OCI-LY1 (cell line): ENCODE data around the gene TRIP12.
A peak's percentile ranks its signal among the peaks of the same experiment; 100 is the strongest.

Source experiments
- H2AFZ ChIP-seq: fragments of 200-600 bp; sonication (generic), shearing (Covaris generic); 2 replicates; pipeline ENCODE4 v1.6.0; 2014; ENCODE audit warnings: antibody characterized with exemption, mild to moderate bottlenecking, low read length
- H3F3A ChIP-seq: fragments of 200-600 bp; sonication (generic), shearing (Covaris generic); 2 replicates; pipeline ENCODE4 v1.6.0; 2014; ENCODE audit warnings: mild to moderate bottlenecking, antibody characterized with exemption, low read length, moderate library complexity; ENCODE audit not compliant: insufficient read depth
- H3K27ac ChIP-seq: fragments of 200-600 bp; sonication (generic); 2 replicates; pipeline ENCODE4 v1.5.1; 2014; ENCODE audit warnings: low read length, mixed run types, mild to moderate bottlenecking, low read depth; ENCODE audit not compliant: poor library complexity, severe bottlenecking
- H3K27me3 ChIP-seq: fragments of 200-600 bp; sonication (generic); 2 replicates; pipeline ENCODE4 v1.6.0; 2014; ENCODE audit warnings: antibody characterized with exemption, mild to moderate bottlenecking, low read length, moderate library complexity; ENCODE audit not compliant: insufficient read depth
- H3K36me3 ChIP-seq: fragments of 200-600 bp; sonication (generic); 2 replicates; pipeline ENCODE4 v1.6.1; 2014; ENCODE audit warnings: mild to moderate bottlenecking, antibody characterized with exemption, low read length, moderate library complexity, mixed read lengths; ENCODE audit not compliant: insufficient read depth
- H3K4me1 ChIP-seq: fragments of 200-600 bp; sonication (generic); 2 replicates; pipeline ENCODE4 v1.5.1; 2014; ENCODE audit warnings: mild to moderate bottlenecking, low read length, moderate library complexity; ENCODE audit not compliant: insufficient read depth, severe bottlenecking
- H3K4me2 ChIP-seq: fragments of 200-600 bp; sonication (generic), shearing (Covaris generic); 2 replicates; pipeline ENCODE4 v1.6.1; 2014; ENCODE audit warnings: low read length
- H3K4me3 ChIP-seq: fragments of 200-600 bp; sonication (generic); 2 replicates; pipeline ENCODE4 v1.5.1; 2014; ENCODE audit warnings: low read length, low read depth, mild to moderate bottlenecking, mixed read lengths; ENCODE audit not compliant: poor library complexity, severe bottlenecking
- H3K79me2 ChIP-seq: fragments of 200-600 bp; shearing (Covaris generic); 2 replicates; pipeline ENCODE4 v1.6.1; 2016; ENCODE audit warnings: mixed run types, low read length, mixed read lengths; ENCODE audit not compliant: insufficient read depth
- H3K9ac ChIP-seq: fragments of 200-600 bp; sonication (generic), shearing (Covaris generic); 2 replicates; pipeline ENCODE4 v1.6.1; 2014; ENCODE audit warnings: mild to moderate bottlenecking, low read length, mixed read lengths
- H3K9me2 ChIP-seq: fragments of 200-600 bp; sonication (generic), shearing (Covaris generic); 2 replicates; pipeline ENCODE4 v1.6.1; 2014; ENCODE audit warnings: low read depth, mild to moderate bottlenecking, low read length, mixed read lengths
- H3K9me3 ChIP-seq: fragments of 200-600 bp; shearing (Covaris generic); 2 replicates; pipeline ENCODE4 v1.6.1; 2014; ENCODE audit warnings: low read length, mixed read lengths
- H4K20me1 ChIP-seq: fragments of 200-600 bp; sonication (generic), shearing (Covaris generic); 2 replicates; pipeline ENCODE4 v1.6.0; 2016; ENCODE audit warnings: mild to moderate bottlenecking, low read length; ENCODE audit not compliant: insufficient read depth
- EZH2 ChIP-seq: fragments of 200-600 bp; sonication (generic), shearing (Covaris generic); IDR thresholded peaks from 2 replicates; pipeline ENCODE4 v1.8.0; 2017; ENCODE audit warnings: borderline replicate concordance, mixed run types, mild to moderate bottlenecking, antibody characterized with exemption, low read length, moderate library complexity, mixed read lengths
- TF ChIP-seq, protein P1 (sequence below): fragments of 200-600 bp; sonication (generic), shearing (Covaris generic); IDR thresholded peaks from 2 replicates; pipeline ENCODE4 v1.5.1; 2017; ENCODE audit warnings: mild to moderate bottlenecking, antibody characterized with exemption, low read length, moderate library complexity, mixed read lengths

The TRIP12 gene

DNA sequence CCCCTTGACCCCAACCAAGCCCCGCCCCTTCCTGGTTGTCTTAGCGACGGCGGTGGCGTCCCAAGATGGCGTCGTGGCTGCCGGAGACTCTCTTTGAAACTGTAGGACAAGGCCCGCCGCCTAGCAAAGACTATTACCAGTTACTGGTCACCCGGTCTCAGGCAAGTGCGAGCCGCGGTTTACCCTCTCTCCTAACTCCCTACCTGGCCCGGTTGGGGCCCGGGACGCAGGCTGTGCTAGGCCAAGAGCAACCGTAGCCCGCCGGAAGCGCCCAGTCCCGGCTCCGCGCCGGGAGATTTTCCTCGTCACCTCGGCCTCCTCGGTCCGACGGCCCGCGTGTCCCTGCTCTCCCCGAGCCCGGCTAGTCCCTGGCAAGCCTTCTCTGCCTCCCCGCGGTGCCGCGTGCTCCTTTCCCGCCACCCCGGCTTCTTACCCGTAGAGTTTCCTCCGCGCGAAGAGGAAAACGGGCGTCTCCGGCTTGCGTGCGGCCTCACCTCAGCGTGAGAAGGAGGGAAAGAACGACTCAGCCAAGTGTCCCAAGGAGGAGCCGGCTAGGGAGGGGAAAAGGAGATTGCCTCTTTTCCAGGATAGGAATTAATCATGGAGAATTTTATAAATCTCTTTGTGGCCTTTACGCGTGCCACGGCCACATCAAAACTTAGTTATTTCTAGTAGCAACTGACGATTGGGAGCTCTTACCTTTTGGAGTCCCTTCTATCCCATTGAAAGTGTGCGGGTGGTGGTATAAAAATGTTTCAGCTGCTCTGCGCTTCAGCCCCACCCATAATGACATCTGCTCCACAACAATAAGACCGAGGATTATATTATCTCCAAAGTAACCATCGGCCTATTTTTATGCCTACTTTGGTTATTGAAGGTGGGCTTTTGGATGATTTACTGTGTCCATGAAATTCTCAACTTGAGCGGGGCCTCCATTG lies 909 bp upstream of the TRIP12 start, which contains the start of gene FBXO36:
FBXO36 (plus strand) TSS at position 55 of the 938 bp plus-strand sequence; CDS start at position 66, 11 bp downstream.
- Histone ChIP-seq H3K4me2 (peak within 1 kb of the TSS; percentile 100), H3K4me1 (peaks cover 22% of the 10 kb centered on the region), H3K27ac (peak within 1 kb of the TSS; percentile 83), H3K27me3 (no peaks in the 10 kb centered on the region), H2AFZ (peak within 1 kb of the TSS; percentile 36; the same call in 1 of the 2 replicates), H3K79me2 (peaks cover 38% of the 10 kb centered on the region), H4K20me1 (no peaks in the 10 kb centered on the region), H3K9me3 (no peaks in the 10 kb centered on the region), H3F3A (no peaks in the 10 kb centered on the region), H3K4me3 (peak within 1 kb of the TSS; percentile 100), H3K9me2 (no peaks in the 10 kb centered on the region), H3K36me3 (peaks cover 7% of the 10 kb centered on the region), H3K9ac (peak within 1 kb of the TSS; percentile 74)
- TF ChIP-seq EZH2 = no peak
- TF ChIP-seq, protein P1, sequence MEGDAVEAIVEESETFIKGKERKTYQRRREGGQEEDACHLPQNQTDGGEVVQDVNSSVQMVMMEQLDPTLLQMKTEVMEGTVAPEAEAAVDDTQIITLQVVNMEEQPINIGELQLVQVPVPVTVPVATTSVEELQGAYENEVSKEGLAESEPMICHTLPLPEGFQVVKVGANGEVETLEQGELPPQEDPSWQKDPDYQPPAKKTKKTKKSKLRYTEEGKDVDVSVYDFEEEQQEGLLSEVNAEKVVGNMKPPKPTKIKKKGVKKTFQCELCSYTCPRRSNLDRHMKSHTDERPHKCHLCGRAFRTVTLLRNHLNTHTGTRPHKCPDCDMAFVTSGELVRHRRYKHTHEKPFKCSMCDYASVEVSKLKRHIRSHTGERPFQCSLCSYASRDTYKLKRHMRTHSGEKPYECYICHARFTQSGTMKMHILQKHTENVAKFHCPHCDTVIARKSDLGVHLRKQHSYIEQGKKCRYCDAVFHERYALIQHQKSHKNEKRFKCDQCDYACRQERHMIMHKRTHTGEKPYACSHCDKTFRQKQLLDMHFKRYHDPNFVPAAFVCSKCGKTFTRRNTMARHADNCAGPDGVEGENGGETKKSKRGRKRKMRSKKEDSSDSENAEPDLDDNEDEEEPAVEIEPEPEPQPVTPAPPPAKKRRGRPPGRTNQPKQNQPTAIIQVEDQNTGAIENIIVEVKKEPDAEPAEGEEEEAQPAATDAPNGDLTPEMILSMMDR = no peak

DNA sequence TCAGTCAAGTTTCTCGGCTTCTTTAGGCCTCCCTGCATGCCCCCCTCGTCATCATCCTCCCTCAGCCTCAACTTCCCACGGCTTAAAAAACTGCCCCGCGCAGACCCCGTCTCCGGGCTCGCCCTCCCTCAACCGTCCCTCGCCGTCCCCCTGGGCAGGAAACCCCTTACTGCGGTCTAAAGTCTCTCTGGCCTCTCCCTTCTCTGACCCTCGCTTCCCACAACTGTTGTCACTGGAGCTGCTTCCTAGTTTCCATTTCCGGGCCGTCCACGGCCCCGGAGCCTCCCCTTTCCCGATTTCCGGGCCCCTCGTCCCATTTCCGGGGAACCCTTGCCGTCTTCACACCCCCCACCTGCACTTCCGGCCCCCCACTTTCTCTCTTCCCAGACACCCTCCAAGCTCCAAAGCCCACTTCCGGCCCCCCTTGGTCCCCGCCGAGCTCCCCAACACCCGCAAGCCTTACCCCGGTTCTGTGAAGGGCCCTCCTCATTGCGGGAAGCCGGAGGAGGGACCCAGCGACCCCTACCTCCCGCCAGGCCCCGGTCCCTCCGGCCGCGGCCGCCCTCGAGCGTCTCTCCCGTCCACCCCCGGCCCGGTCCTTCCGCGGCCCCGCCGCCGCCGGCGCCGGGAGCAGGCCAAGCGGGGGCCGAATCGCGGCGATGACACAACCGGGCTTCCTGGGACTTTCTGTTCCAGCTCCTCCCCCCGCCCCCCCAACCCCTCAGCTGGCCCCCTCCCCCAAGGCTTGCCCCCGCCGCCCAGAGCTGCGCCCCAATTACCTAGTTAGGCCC lies 513 bp downstream of the TRIP12 start:
- no peak overlapping the region for H2AFZ ChIP-seq
- H3K4me3 ChIP-seq = peak overlapping the region; percentile 100
- no peaks in the 10 kb centered on the region for H3F3A ChIP-seq
- no peaks in the 10 kb centered on the region for H4K20me1 ChIP-seq
- H3K9me3 ChIP-seq = no peaks in the 10 kb centered on the region
- H3K27ac ChIP-seq = peak overlapping the region; percentile 83
- TF ChIP-seq, protein P1 = no peak
- TF ChIP-seq EZH2 = no peak
- peaks cover 22% of the 10 kb centered on the region for H3K4me1 ChIP-seq
- peaks cover 50% of the 10 kb centered on the region for H3K79me2 ChIP-seq
- peak overlapping the region; percentile 74 for H3K9ac ChIP-seq
- H3K4me2 ChIP-seq = peak overlapping the region; percentile 100
- H3K9me2 ChIP-seq = no peaks in the 10 kb centered on the region
- H3K27me3 ChIP-seq = no peaks in the 10 kb centered on the region
- peaks cover 13% of the 10 kb centered on the region for H3K36me3 ChIP-seq

DNA sequence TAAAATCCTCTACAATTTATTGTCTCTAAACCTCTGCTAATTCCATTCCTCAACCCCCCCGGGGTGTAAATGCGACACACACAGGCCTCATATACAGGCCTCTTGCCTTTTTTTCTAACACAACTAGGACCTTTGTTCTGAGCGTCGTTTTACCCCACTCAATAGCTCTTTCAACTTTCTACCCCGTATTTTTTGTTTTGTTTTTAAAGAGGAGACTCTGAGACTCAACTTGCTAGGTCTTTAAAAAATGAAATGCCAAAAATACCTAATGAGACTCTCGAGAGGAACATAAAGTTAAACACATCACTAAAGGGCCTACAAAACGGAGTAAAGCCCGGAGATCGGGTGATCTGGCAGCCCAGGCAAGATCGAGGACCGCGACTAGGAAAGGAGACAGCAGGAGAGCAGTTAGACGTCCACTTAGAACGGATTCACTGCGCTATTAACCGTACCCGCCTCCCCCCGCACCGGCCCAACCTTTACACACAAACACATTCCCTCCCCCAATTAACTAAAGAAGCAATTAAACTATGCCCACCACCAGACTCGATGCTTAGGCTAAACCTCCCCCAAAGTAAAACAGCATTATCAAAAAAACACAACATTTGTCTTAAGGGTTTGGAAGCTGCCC lies 1.7 kb downstream of the TRIP12 start:
- Histone ChIP-seq H3K9me3 (no peaks in the 10 kb centered on the region), H3K9me2 (no peaks in the 10 kb centered on the region), H3K27me3 (no peaks in the 10 kb centered on the region), H3K27ac (peak overlapping the region; percentile 83), H2AFZ (no peak overlapping the region), H3K9ac (peak overlapping the region; percentile 74), H3K4me2 (peak overlapping the region; percentile 100), H3K79me2 (peaks cover 62% of the 10 kb centered on the region), H3K4me3 (peak overlapping the region; percentile 100), H4K20me1 (no peaks in the 10 kb centered on the region), H3F3A (no peaks in the 10 kb centered on the region), H3K4me1 (peaks cover 22% of the 10 kb centered on the region), H3K36me3 (peaks cover 16% of the 10 kb centered on the region)
- TF ChIP-seq, protein P1 = no peak
- TF ChIP-seq EZH2 = no peak
